Measurements from ENCODE around the gene PLEKHJ1. TPM values are rescaled to one million over a fixed set of nuclear protein-coding genes. Genes with fewer than 3 reads are reported as not detected.
A peak's percentile ranks its signal among the peaks of the same experiment; 100 is the strongest.

Gene PLEKHJ1
- total and polyA plus RNA-seq, 2 of the 8 experiments (the other 6 are each of a cell fraction or from before 2014, with no cell fraction given) = 135 to 187 TPM

DNA sequence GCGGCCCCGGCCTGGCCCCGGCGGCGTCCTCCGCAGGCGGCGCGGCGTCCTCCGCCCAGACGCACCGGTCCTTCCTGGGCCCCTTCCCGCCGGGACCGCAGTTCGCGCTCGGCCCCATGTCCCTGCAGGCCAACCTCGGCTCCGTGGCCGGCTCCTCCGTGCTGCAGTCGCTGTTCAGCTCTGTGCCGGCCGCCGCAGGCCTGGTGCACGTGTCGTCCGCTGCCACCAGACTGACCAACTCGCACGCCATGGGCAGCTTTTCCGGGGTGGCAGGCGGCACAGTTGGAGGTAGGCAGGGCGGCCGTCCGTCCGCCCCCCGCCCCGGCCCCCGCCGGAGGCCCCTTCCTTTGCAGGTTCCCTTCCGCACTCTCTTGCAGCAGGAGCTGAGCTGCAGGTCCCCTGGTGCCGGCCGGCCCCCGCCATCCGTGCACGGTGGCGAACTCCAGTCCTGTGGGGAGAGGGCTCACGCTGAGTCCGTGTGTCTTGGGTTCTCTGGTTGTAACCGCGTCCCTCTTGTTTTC is 9.2 kb downstream of the PLEKHJ1 start:
- WGBS, 2 experiments (ENCODE audit: extremely low coverage in 1 of 2, insufficient coverage in 1 of 2, insufficient read length in 1 of 2, insufficient replicate concordance in 2 of 2, low coverage in 1 of 2, low lambda C conversion rate in 2 of 2, missing lambda C conversion rate in 1 of 2) = 98% methylated on average over 14 of the region's 53 CpGs; no CpG with 5 or more reads in 1 of the 2 experiments
- POLR2A ChIA-PET (ENCODE audit: partially characterized antibody) = interaction anchor here (0.6 to 6.3 kb wide), 4 partner anchors 9 to 50 kb away, joined by 3 to 61 read pairs (median 26); partner anchors contain the start of genes AMH and PLEKHJ1
- H3K23me2 ChIP-seq (ENCODE audit: low read depth, low read length) = no peaks in the 10 kb centered on the region
- TF ChIP-seq SIRT6 (IDR thresholded peaks at IDR 0.05; ENCODE audit: low read length) = no peak
- no peak for TF ChIP-seq SP1 (IDR thresholded peaks at IDR 0.05; ENCODE audit: low read depth, low read length)
- TF ChIP-seq, protein P1, sequence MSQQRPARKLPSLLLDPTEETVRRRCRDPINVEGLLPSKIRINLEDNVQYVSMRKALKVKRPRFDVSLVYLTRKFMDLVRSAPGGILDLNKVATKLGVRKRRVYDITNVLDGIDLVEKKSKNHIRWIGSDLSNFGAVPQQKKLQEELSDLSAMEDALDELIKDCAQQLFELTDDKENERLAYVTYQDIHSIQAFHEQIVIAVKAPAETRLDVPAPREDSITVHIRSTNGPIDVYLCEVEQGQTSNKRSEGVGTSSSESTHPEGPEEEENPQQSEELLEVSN (IDR thresholded peaks at IDR 0.05) = no peak
- TF ChIP-seq FOSL1 (IDR thresholded peaks at IDR 0.05; ENCODE audit: insufficient read depth, low read depth, low read length) = no peak
- no peak for TF ChIP-seq SRF (IDR thresholded peaks at IDR 0.05; ENCODE audit: low read depth, low read length)
- TF ChIP-seq, protein P2, sequence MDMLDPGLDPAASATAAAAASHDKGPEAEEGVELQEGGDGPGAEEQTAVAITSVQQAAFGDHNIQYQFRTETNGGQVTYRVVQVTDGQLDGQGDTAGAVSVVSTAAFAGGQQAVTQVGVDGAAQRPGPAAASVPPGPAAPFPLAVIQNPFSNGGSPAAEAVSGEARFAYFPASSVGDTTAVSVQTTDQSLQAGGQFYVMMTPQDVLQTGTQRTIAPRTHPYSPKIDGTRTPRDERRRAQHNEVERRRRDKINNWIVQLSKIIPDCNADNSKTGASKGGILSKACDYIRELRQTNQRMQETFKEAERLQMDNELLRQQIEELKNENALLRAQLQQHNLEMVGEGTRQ (IDR thresholded peaks at IDR 0.05; ENCODE audit: low read length) = no peak
- no peak for TF ChIP-seq JUN (IDR thresholded peaks at IDR 0.05; ENCODE audit: low read depth, low read length)
- TF ChIP-seq EGR1 (IDR thresholded peaks at IDR 0.05; ENCODE audit: borderline replicate concordance, low read depth, low read length) = no peak
- TF ChIP-seq SAP30 (IDR thresholded peaks at IDR 0.05; ENCODE audit: insufficient read depth, insufficient replicate concordance, low read length) = no peak
- no peak for TF ChIP-seq BCL11A (IDR thresholded peaks at IDR 0.05; ENCODE audit: low read depth in 2 of 2, low read length in 2 of 2)
- TF ChIP-seq RAD21 (IDR thresholded peaks at IDR 0.05 in 1 of 2, conservative IDR thresholded peaks at IDR 0.05 in 1 of 2; ENCODE audit: low read depth in 2 of 2, low read length in 2 of 2) = no peak
- TF ChIP-seq CHD2 (IDR thresholded peaks at IDR 0.05; ENCODE audit: low read length) = no peak

More for the DNA sequence above, 9.2 kb downstream of the PLEKHJ1 start:
- Histone ChIP-seq H3K4me2 (ENCODE audit: insufficient read depth in 1 of 2, low read depth in 2 of 2, low read length in 2 of 2) (no peak overlapping the region), H3K23ac (ENCODE audit: insufficient read length) (no peak overlapping the region), H3K18ac (ENCODE audit: extremely low read depth, low read length) (no peak overlapping the region), H3K14ac (ENCODE audit: insufficient read length) (no peak overlapping the region), H3K4ac (replicated peaks; ENCODE audit: insufficient read length, low read depth, low read length) (no peak overlapping the region), H4K91ac (replicated peaks; ENCODE audit: insufficient read length, low read length) (no peak overlapping the region), H2AK5ac (ENCODE audit: low read depth, low read length) (no peak overlapping the region), H3K9ac (replicated peaks in 1 of 4; ENCODE audit: extremely low read depth in 1 of 4, low read depth in 3 of 4, low read length in 3 of 4) (no peak overlapping the region), H2BK20ac (ENCODE audit: low read length) (no peak overlapping the region), H2AFZ (ENCODE audit: low read length) (no peak overlapping the region), H3K9me3 (ENCODE audit: insufficient read depth in 2 of 2, low read depth in 1 of 2, low read length in 1 of 2) (no peaks in the 10 kb centered on the region), H3K36me3 (ENCODE audit: control insufficient read depth in 2 of 4, insufficient read depth in 4 of 4, low read length in 3 of 4) (peaks cover 0 to 55% (median 16%) of the 10 kb centered on the region in 4 experiments), H2BK5ac (ENCODE audit: low read depth, low read length) (no peak overlapping the region), H2BK120ac (replicated peaks; ENCODE audit: low read depth, low read length) (no peak overlapping the region), H3K27me3 (replicated peaks in 1 of 4; ENCODE audit: control insufficient read depth in 3 of 4, extremely low read depth in 1 of 4, insufficient read depth in 3 of 4, low read length in 3 of 4) (no peaks in the 10 kb centered on the region), H4K20me1 (replicated peaks in 1 of 2; ENCODE audit: control insufficient read depth in 1 of 2, insufficient read depth in 2 of 2, low read length in 2 of 2) (peaks cover 0 to 14% of the 10 kb centered on the region in 2 experiments), H3K56ac (replicated peaks; ENCODE audit: insufficient read length, low read depth, low read length) (no peak overlapping the region), H3K4me1 (replicated peaks in 1 of 4; ENCODE audit: control insufficient read depth in 3 of 4, insufficient read depth in 4 of 4, low read length in 3 of 4) (no peaks in the 10 kb centered on the region), H3K4me3 (ENCODE audit: extremely low read depth in 1 of 4, insufficient read depth in 2 of 4, low read depth in 3 of 4, low read length in 4 of 4) (no peak overlapping the region), H4K5ac (ENCODE audit: insufficient read length, low read depth, low read length) (no peak overlapping the region), H4K8ac (ENCODE audit: extremely low read depth, insufficient read depth, low read length) (peak overlapping the region; percentile 68; the same call in 1 of the 2 replicates), H3K27ac (ENCODE audit: low read depth, low read length) (no peak overlapping the region), H3K79me2 (ENCODE audit: control insufficient read depth in 1 of 2, insufficient read depth in 2 of 2, low read length in 2 of 2) (no peaks in the 10 kb centered on the region), H3K79me1 (ENCODE audit: low read depth, low read length) (no peaks in the 10 kb centered on the region), H2BK15ac (ENCODE audit: low read length) (no peak overlapping the region), H2BK12ac (ENCODE audit: low read depth, low read length) (no peak overlapping the region)
- DNase-seq (ENCODE audit: low read depth in 1 of 2, low spot score in 2 of 2) = no peak
- CTCF ChIA-PET (ENCODE audit: partially characterized antibody) = interaction anchor here (1.4 to 4.4 kb wide), 4 partner anchors 8 to 75 kb away, joined by 3 to 19 read pairs (median 5); no protein-coding TSS in a partner anchor
- no peak for FAIRE-seq
